Measurements from ENCODE around the gene SPON1. TPM values are rescaled to one million over a fixed set of nuclear protein-coding genes. Genes with fewer than 3 reads are reported as not detected.
"Not testable (repeated sequence)": the region's sequence is repeated elsewhere in the genome, so short reads cannot be mapped to it uniquely, and the experiment has no call there.

The SPON1 gene
- total and polyA plus RNA-seq, 12 donors = 2.7 to 116 (median 34.4) TPM

DNA sequence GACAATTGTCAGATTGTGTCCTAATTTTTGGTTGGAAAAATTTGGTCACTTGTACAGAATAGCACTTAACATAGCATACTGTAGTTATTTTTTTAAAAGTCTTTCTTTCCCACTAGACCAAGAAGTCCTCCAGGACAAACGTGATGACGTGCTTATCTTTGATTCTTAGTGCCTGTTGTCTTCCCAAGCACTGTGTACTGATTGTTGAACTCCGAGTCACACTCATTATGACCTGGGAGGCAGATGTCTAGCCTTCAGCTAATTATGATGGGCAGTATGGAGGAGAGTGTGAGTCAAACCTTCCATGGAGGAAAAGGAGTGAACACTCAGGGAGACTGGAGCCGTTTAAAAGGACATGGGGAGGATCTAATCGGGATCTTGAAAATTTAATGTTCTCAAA, 119.8 kb downstream of the SPON1 start:
- Histone ChIP-seq H3K9me3 (replicated peaks in 1 of 3) (no peaks in the 10 kb centered on the region), H3K27ac (peak overlapping the region in 2 of 5 donors; percentile 24 to 63), H3K4me3 (no peak overlapping the region), H3K36me3 (replicated peaks in 1 of 2) (no peaks in the 10 kb centered on the region), H3K27me3 (no peaks in the 10 kb centered on the region), H3K4me1 (replicated peaks in 1 of 2) (peaks cover 0 to 16% of the 10 kb centered on the region in 2 donors)
- 51 to 64% (median 54%) methylated on average over 5 of the region's 5 CpGs for WGBS, 4 donors
- intact Hi-C loops (cut with DNase I) = no loop called here
- peak in 1 of 7 donors; percentile 26 for DNase-seq
- TF ChIP-seq, protein P1, sequence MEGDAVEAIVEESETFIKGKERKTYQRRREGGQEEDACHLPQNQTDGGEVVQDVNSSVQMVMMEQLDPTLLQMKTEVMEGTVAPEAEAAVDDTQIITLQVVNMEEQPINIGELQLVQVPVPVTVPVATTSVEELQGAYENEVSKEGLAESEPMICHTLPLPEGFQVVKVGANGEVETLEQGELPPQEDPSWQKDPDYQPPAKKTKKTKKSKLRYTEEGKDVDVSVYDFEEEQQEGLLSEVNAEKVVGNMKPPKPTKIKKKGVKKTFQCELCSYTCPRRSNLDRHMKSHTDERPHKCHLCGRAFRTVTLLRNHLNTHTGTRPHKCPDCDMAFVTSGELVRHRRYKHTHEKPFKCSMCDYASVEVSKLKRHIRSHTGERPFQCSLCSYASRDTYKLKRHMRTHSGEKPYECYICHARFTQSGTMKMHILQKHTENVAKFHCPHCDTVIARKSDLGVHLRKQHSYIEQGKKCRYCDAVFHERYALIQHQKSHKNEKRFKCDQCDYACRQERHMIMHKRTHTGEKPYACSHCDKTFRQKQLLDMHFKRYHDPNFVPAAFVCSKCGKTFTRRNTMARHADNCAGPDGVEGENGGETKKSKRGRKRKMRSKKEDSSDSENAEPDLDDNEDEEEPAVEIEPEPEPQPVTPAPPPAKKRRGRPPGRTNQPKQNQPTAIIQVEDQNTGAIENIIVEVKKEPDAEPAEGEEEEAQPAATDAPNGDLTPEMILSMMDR (IDR thresholded peaks at IDR 0.05) = no peak
- TF ChIP-seq POLR2A (IDR thresholded peaks at IDR 0.05) = no peak

DNA sequence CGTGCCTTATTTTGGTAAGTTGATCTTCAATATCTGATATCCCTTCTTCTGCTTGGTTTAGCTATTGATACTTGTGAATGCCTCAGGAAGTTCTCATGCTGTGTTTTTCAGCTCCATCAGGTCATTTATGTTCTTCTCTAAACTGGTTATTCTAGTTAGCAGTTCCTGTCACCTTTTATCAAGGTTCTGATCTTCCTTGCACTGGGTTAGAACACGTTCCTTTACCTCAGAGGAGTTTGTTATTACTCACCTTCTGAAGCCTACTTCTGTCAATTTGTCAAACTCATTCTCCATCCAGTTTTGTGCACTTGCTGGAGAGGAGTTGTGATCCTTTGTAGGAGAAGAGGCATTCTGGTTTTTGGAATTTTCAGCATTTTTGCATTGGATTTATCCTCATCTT, 126.3 kb downstream of the SPON1 start:
- WGBS, 4 donors = 78 to 90% (median 84%) methylated on average over 2 of the region's 2 CpGs

DNA sequence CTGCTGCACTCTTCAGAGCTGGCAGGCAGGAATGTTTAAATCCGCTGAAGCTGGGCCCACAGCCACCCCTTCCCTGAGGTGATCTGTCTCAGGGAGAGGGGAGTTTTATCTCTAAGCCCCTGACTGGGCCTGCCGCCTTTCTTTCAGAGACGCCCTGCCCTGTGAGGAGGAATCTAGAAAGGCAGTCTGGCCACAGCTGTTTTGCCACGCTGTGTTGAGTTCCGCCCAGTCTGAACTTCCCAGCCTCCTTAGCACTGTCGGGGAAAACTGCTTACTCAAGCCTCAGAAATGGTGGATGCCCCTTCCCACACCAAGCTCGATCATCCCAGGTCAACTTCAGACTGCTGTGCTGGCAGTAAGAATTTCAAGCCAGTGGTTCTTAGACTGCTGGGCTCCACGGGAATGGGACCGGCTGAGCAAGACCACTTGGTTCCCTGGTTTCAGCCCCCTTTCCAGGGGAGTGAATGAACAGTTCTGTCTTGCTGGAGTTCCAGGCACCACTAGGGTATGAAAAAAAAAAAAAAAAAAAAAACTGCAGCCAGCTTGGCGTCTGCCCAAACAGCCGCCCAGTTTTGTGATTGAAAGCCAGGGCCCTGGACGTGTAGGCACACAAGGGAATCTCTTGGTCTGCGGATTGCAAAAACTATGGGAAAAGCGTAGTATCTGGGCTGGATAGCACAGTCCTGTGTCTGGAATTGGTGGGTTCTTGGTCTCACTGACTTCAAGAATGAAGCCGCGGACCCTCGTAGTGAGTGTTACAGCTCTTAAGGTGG, 127.4 kb downstream of the SPON1 start:
- TF ChIP-seq POLR2A (IDR thresholded peaks at IDR 0.05) = no peak
- TF ChIP-seq, protein P1 (IDR thresholded peaks at IDR 0.05) = no peak
- H3K36me3 ChIP-seq (replicated peaks in 1 of 2) = no peaks in the 10 kb centered on the region
- H3K4me1 ChIP-seq (replicated peaks in 1 of 2) = no peaks in the 10 kb centered on the region
- DNase-seq = no peak
- no peaks in the 10 kb centered on the region for H3K9me3 ChIP-seq (replicated peaks in 1 of 3)
- H3K4me3 ChIP-seq = no peak overlapping the region
- H3K27me3 ChIP-seq = no peaks in the 10 kb centered on the region
- H3K27ac ChIP-seq = no peak overlapping the region
- WGBS, 4 donors = 81 to 86% (median 83%) methylated on average over 14 to 17 of the region's 17 CpGs
- intact Hi-C loops (cut with DNase I) = no loop called here

More for the DNA sequence above, 126.3 kb downstream of the SPON1 start:
- H3K27me3 ChIP-seq; H3K4me1 ChIP-seq (replicated peaks in 1 of 2); H3K27ac ChIP-seq; H3K4me3 ChIP-seq; H3K9me3 ChIP-seq (replicated peaks in 1 of 3); DNase-seq; intact Hi-C loops (cut with DNase I); H3K36me3 ChIP-seq (replicated peaks in 1 of 2): not testable (repeated sequence)

DNA sequence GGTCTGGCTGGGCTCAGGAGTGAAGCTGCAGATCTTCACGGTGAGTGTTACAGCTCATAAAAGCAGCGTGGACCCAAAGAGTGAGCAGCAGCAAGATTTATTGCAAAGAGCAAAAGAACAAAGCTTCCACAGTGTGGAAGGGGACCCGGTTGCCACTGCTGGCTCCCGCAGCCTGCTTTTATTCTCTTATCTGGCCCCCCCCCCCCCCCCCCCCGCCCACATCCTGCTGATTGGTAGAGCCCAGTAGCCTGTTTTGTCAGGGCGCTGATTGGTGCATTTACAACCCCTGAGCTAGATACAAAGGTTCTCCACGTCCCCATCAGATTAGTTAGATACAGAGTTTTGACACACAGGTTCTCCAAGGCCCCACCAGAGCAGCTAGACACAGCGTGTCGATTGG, 128.1 kb downstream of the SPON1 start:
- H3K36me3 ChIP-seq (replicated peaks in 1 of 2); DNase-seq; H3K9me3 ChIP-seq (replicated peaks in 1 of 3); H3K27ac ChIP-seq; H3K27me3 ChIP-seq; H3K4me1 ChIP-seq (replicated peaks in 1 of 2); intact Hi-C loops (cut with DNase I); H3K4me3 ChIP-seq: not testable (repeated sequence)
- WGBS, 4 donors = 66 to 85% (median 77%) methylated on average over 4 to 9 of the region's 9 CpGs

DNA sequence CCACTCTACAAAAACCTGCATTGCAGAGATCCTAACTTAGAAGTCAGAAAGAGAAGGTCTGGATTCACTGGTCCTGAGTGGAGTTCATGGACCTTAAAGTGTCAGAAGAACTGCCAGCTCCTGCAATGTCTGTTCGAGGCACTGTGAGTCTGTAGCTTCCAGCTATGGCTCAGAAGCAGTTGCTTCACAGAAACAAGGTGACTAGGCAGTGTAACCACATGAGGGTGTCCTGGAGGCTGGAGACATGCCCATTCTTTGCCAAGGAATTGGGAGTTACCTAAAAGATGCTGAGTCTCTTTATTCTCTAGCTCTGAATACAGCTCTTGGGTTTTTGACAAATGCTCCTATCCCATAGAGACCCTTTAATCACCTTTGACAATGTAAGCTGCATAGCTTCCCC, 130.5 kb downstream of the SPON1 start:
- TF ChIP-seq POLR2A (IDR thresholded peaks at IDR 0.05) = no peak
- TF ChIP-seq, protein P1 (IDR thresholded peaks at IDR 0.05) = no peak
- Histone ChIP-seq H3K27ac (no peak overlapping the region), H3K4me1 (replicated peaks in 1 of 2) (no peaks in the 10 kb centered on the region), H3K4me3 (no peak overlapping the region), H3K27me3 (no peaks in the 10 kb centered on the region), H3K36me3 (replicated peaks in 1 of 2) (no peaks in the 10 kb centered on the region), H3K9me3 (replicated peaks in 1 of 3) (no peaks in the 10 kb centered on the region)
- intact Hi-C loops (cut with DNase I) = no loop called here
- DNase-seq = no peak
- WGBS, 4 donors = 0 to 90% (median 0%) methylated on average over 1 of the region's 1 CpG; no CpG with 5 or more reads in 1 of the 4 donors
